DOHH2 (cell line): Measurements from ENCODE around the gene OCIAD2.

Experiments used
- EZH2phosphoT487 ChIP-seq: fragments of 200-600 bp; sonication (generic); IDR thresholded peaks from 2 replicates; pipeline ENCODE4 v1.6.1; 2017; ENCODE audit warnings: borderline replicate concordance, mild to moderate bottlenecking, antibody characterized with exemption, low read length, moderate library complexity, mixed read lengths
- TF ChIP-seq, protein P1 (sequence below): fragments of 200-600 bp; sonication (generic); IDR thresholded peaks from one replicate; pipeline ENCODE4 v1.5.1; 2014; ENCODE audit warnings: antibody characterized with exemption, mild to moderate bottlenecking, low read depth, low read length; ENCODE audit not compliant: poor library complexity, severe bottlenecking

DNA sequence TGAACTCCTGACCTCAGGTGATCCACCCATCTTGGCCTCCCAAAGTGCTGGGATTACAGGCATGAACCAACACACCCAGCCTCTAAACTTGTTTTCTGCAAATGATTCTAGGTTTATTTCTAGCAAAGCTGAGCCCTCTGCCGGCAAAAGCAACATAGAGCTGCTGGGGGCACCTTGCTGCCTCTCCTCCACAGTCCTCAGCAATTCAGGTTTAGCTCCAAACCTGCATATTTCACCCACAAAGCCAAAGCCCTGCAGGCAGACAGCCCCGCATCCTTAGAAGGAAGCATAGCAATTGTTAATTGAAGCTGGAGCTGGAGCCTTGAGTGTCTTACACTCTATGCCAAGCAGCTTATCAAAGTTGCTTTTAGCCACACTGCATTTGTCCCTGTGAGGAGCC, 24.9 kb upstream of the OCIAD2 start:
- TF ChIP-seq, protein P1, sequence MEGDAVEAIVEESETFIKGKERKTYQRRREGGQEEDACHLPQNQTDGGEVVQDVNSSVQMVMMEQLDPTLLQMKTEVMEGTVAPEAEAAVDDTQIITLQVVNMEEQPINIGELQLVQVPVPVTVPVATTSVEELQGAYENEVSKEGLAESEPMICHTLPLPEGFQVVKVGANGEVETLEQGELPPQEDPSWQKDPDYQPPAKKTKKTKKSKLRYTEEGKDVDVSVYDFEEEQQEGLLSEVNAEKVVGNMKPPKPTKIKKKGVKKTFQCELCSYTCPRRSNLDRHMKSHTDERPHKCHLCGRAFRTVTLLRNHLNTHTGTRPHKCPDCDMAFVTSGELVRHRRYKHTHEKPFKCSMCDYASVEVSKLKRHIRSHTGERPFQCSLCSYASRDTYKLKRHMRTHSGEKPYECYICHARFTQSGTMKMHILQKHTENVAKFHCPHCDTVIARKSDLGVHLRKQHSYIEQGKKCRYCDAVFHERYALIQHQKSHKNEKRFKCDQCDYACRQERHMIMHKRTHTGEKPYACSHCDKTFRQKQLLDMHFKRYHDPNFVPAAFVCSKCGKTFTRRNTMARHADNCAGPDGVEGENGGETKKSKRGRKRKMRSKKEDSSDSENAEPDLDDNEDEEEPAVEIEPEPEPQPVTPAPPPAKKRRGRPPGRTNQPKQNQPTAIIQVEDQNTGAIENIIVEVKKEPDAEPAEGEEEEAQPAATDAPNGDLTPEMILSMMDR: no peak
- no peak for TF ChIP-seq EZH2phosphoT487
